GM12892 (cell line): ENCODE data around the gene PHPT1.
A peak's percentile ranks its signal among the peaks of the same experiment; 100 is the strongest.
"Not testable (repeated sequence)": the region's sequence is repeated elsewhere in the genome, so short reads cannot be mapped to it uniquely, and the experiment has no call there.

Source experiments
- DNase-seq: peaks from one replicate; pipeline ENCODE4 v3.0.0; 2011; ENCODE audit not compliant: insufficient read length
- FAIRE-seq: peaks from 2 replicates; lab custom pipeline; 2011; peaks lifted over from hg19 to GRCh38; lab: Jason Lieb, UNC
- POLR2A ChIP-seq: IDR thresholded peaks from 2 replicates; pipeline ENCODE4 v1.6.1; 2011; ENCODE audit warnings: low read depth, low read length, control low read depth
- POLR2AphosphoS5 ChIP-seq: IDR thresholded peaks from 2 replicates; pipeline ENCODE4 v1.6.1; 2011; ENCODE audit warnings: low read depth, low read length, control low read depth
- TAF1 ChIP-seq: IDR thresholded peaks from 2 replicates; pipeline ENCODE4 v1.6.1; 2011; ENCODE audit warnings: low read depth, mild to moderate bottlenecking, control low read depth, low read length, borderline replicate concordance

Gene PHPT1

GRCh38 chr9:136835162-136835931, 13.9 kb upstream of the PHPT1 start:
- FAIRE-seq = no peak
- TF ChIP-seq POLR2AphosphoS5 (no peak), TAF1 (no peak), POLR2A (peak; percentile 19; the same call in 1 of the 2 replicates)
- DNase-seq = no peak

- DNase-seq (no peak), FAIRE-seq (no peak)
- no peak for TF ChIP-seq POLR2AphosphoS5
- no peak for TF ChIP-seq TAF1
- no peak for TF ChIP-seq POLR2A
Measured at GRCh38 chr9:136835932-136836904, 13.0 kb upstream of the PHPT1 start.

- TF ChIP-seq POLR2A (no peak), POLR2AphosphoS5 (no peak), TAF1 (no peak)
- no peak for DNase-seq
- no peak for FAIRE-seq
Measured at GRCh38 chr9:136837146-136837855, 11.9 kb upstream of the PHPT1 start.

- DNase-seq, FAIRE-seq: not testable (repeated sequence)
Measured at GRCh38 chr9:136837856-136838277, 11.3 kb upstream of the PHPT1 start.

GRCh38 chr9:136838314-136839228, 10.6 kb upstream of the PHPT1 start:
- DNase-seq (no peak), FAIRE-seq (no peak)
- TF ChIP-seq POLR2AphosphoS5 = no peak
- TF ChIP-seq TAF1 = no peak
- no peak for TF ChIP-seq POLR2A

GRCh38 chr9:136839229-136840139, 9.7 kb upstream of the PHPT1 start:
- no peak for DNase-seq
- FAIRE-seq = no peak
- TF ChIP-seq POLR2AphosphoS5 = no peak
- no peak for TF ChIP-seq TAF1
- no peak for TF ChIP-seq POLR2A

- FAIRE-seq (no peak), DNase-seq (no peak)
- TF ChIP-seq POLR2AphosphoS5 (no peak), TAF1 (no peak), POLR2A (no peak)
Measured at GRCh38 chr9:136840140-136840876, 8.9 kb upstream of the PHPT1 start.

GRCh38 chr9:136840877-136841645, 8.1 kb upstream of the PHPT1 start:
- no peak for FAIRE-seq
- no peak for DNase-seq
- no peak for TF ChIP-seq POLR2A
- no peak for TF ChIP-seq TAF1
- no peak for TF ChIP-seq POLR2AphosphoS5

GRCh38 chr9:136841646-136842379, 7.4 kb upstream of the PHPT1 start:
- peak; percentile 14 for FAIRE-seq
- not testable (repeated sequence) for DNase-seq

- DNase-seq (peak; percentile 90), FAIRE-seq (peak; percentile 98)
Measured at GRCh38 chr9:136842380-136842948, 6.7 kb upstream of the PHPT1 start, which contains the start of gene AJM1. Gene AJM1, plus strand, starts transcription at chr9:136842478. Its CDS starts 1,937 bp downstream, at chr9:136844415.

GRCh38 chr9:136843159-136843800, 5.9 kb upstream of the PHPT1 start:
- not testable (repeated sequence) for DNase-seq
- FAIRE-seq = peak; percentile 86
